ENCODE measurements around the gene POLR1A. TPM values are rescaled to one million over a fixed set of nuclear protein-coding genes. Genes with fewer than 3 reads are reported as not detected.

POLR1A gene
- polyA plus RNA-seq, 3 donors: 0.45 to 2.1 (median 1.6) TPM

DNA sequence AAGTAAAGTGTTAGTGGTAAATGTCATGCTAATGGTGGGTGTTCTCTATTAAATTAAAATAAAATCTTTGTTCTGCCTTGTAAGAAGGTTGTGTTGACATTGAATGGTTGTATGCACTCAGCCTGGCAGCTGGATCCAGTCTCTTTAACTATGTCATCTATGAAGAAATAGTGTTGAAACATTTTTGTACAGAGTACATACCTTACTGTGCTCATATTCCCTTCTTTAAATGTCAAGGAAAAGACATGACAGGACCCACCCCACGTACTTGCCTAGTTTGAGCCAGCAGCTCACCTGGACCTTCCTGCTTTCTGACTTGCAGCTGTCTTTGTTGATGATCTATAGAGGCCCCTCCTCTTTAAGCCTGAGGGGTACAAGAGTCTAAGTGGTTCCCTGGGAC, 131.3 kb downstream of the POLR1A start:
- H3K4me3 ChIP-seq (replicated peaks in 1 of 3; ENCODE audit: low read depth in 2 of 3, low read length in 3 of 3): no peak overlapping the region
- no peak for TF ChIP-seq CTCF (IDR thresholded peaks at IDR 0.05)
- H3K27ac Mint-ChIP-seq: no peak overlapping the region

GRCh38 chr2:85972355-85972754, 133.3 kb downstream of the POLR1A start:
- no peaks in the 10 kb centered on the region for H4K20me1 ChIP-seq (ENCODE audit: insufficient read depth, low read length)
- no peaks in the 10 kb centered on the region for H3K36me3 ChIP-seq (replicated peaks in 1 of 2; ENCODE audit: control insufficient read depth in 1 of 2, insufficient read depth in 2 of 2, low read length in 2 of 2)
- peaks cover 8% of the 10 kb centered on the region for H3K4me1 Mint-ChIP-seq
- peaks cover 0 to 2% (median 1%) of the 10 kb centered on the region in 3 donors for H3K27me3 Mint-ChIP-seq (ENCODE audit: low read depth in 3 of 3)
- no peak overlapping the region for H3K27ac ChIP-seq (ENCODE audit: low read depth in 1 of 2, low read length in 2 of 2)
- peaks cover 5 to 9% (median 9%) of the 10 kb centered on the region in 7 donors for H3K9me3 Mint-ChIP-seq
- WGBS (ENCODE audit: insufficient coverage): no CpG with 5 or more reads among the region's 1 CpG
- H3K9me3 ChIP-seq (replicated peaks in 1 of 2; ENCODE audit: control insufficient read depth in 1 of 2, insufficient read depth in 1 of 2, low read length in 2 of 2): peaks cover 5 to 7% of the 10 kb centered on the region in 2 donors
- H3K4me3 Mint-ChIP-seq: no peak overlapping the region
- DNase-seq: no peak
- peaks cover 0 to 2% of the 10 kb centered on the region in 2 donors for H3K36me3 Mint-ChIP-seq
- no peaks in the 10 kb centered on the region for H3K27me3 ChIP-seq (ENCODE audit: control insufficient read depth in 2 of 2, insufficient read depth in 2 of 2, low read length in 2 of 2)
- no peak overlapping the region for H3K27ac Mint-ChIP-seq
- H3K4me3 ChIP-seq (replicated peaks in 1 of 3; ENCODE audit: low read depth in 2 of 3, low read length in 3 of 3): no peak overlapping the region
- intact Hi-C loops (cut with micrococcal nuclease): no loop called here
- H3K79me2 ChIP-seq (ENCODE audit: insufficient read depth, low read length): no peaks in the 10 kb centered on the region
- no peak overlapping the region for H2AFZ ChIP-seq (ENCODE audit: insufficient read depth, low read depth, low read length, poor library complexity, severe bottlenecking)
- no peak overlapping the region for H3K9ac ChIP-seq (ENCODE audit: insufficient read depth, low read length, poor library complexity, severe bottlenecking)
- H3K4me1 ChIP-seq (ENCODE audit: control insufficient read depth in 1 of 2, insufficient read depth in 2 of 2, low read length in 2 of 2): no peaks in the 10 kb centered on the region
- no peak overlapping the region for H3K4me2 ChIP-seq (replicated peaks; ENCODE audit: extremely low read depth, low read length, poor library complexity, severe bottlenecking)
- TF ChIP-seq CTCF (IDR thresholded peaks at IDR 0.05): no peak

More for the DNA sequence above, 131.3 kb downstream of the POLR1A start:
- Mint-ChIP-seq H3K27me3 (ENCODE audit: low read depth in 3 of 3) (peaks cover 0 to 2% (median 1%) of the 10 kb centered on the region in 3 donors), H3K4me3 (no peak overlapping the region), H3K9me3 (peaks cover 6 to 9% (median 9%) of the 10 kb centered on the region in 7 donors), H3K36me3 (peaks cover 0 to 2% of the 10 kb centered on the region in 2 donors), H3K4me1 (peaks cover 16% of the 10 kb centered on the region)
- no peak overlapping the region for H2AFZ ChIP-seq (ENCODE audit: insufficient read depth, low read depth, low read length, poor library complexity, severe bottlenecking)
- H3K36me3 ChIP-seq (replicated peaks in 1 of 2; ENCODE audit: control insufficient read depth in 1 of 2, insufficient read depth in 2 of 2, low read length in 2 of 2): no peaks in the 10 kb centered on the region
- DNase-seq: no peak
- H3K79me2 ChIP-seq (ENCODE audit: insufficient read depth, low read length): no peaks in the 10 kb centered on the region
- H3K27ac ChIP-seq (ENCODE audit: low read depth in 1 of 2, low read length in 2 of 2): no peak overlapping the region
- intact Hi-C loops (cut with micrococcal nuclease): no loop called here
- no peaks in the 10 kb centered on the region for H3K27me3 ChIP-seq (ENCODE audit: control insufficient read depth in 2 of 2, insufficient read depth in 2 of 2, low read length in 2 of 2)
- 100% methylated on average over 1 of the region's 1 CpG for WGBS (ENCODE audit: insufficient coverage)
- peaks cover 5 to 7% of the 10 kb centered on the region in 2 donors for H3K9me3 ChIP-seq (replicated peaks in 1 of 2; ENCODE audit: control insufficient read depth in 1 of 2, insufficient read depth in 1 of 2, low read length in 2 of 2)
- no peaks in the 10 kb centered on the region for H4K20me1 ChIP-seq (ENCODE audit: insufficient read depth, low read length)
- H3K4me2 ChIP-seq (replicated peaks; ENCODE audit: extremely low read depth, low read length, poor library complexity, severe bottlenecking): no peak overlapping the region
- peaks cover 4 to 7% of the 10 kb centered on the region in 2 donors for H3K4me1 ChIP-seq (ENCODE audit: control insufficient read depth in 1 of 2, insufficient read depth in 2 of 2, low read length in 2 of 2)
- H3K9ac ChIP-seq (ENCODE audit: insufficient read depth, low read length, poor library complexity, severe bottlenecking): no peak overlapping the region
